ENCODE measurements around the gene GNAL.

DNA sequence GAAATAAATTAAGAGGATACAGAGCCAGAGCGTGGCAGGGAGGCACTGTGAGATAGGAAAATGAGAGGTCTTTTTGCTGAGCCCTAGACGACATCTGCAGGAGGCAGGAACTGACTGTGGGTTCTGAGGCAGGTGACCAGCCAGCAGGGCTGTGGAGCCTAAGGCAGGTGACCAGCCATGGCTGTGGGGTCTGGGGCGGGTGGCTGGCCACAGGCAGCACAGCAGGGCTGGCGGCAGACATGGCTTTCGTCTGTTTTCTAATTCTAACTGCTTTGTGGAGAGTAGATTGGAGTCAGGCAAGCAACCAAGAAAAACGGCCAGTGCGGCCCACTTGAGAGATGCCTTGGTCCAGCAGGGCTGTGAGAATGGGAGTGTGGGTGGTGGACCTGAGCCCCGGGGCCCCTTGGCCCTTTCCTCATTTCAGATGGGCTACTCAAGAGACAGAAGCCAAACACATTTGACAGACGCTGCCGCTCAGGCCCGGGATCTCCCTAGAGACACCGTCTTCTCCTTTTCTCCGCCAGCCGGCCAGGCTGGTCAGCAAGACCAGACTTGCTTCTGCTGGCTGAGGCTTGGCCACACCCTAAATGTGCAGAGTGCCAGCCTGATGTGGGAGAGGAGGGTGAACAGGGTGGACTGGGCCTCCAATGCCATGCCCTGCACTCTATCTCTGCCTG, 19.7 kb upstream of the GNAL start:
- TF ChIP-seq POLR2AphosphoS5 (IDR thresholded peaks at IDR 0.05; ENCODE audit: low read depth) (no peak), CTCF (conservative IDR thresholded peaks at IDR 0.05; ENCODE audit: low read depth in 2 of 2) (no peak), EZH2 (IDR thresholded peaks at IDR 0.05; ENCODE audit: low read depth, unreplicated experiment) (no peak), EZH2phosphoT487 (IDR thresholded peaks at IDR 0.05; ENCODE audit: unreplicated experiment) (no peak), CREB1 (CRISPR knock-in tag; IDR thresholded peaks at IDR 0.05; ENCODE audit: low read depth) (no peak), REST (IDR thresholded peaks at IDR 0.05; ENCODE audit: unreplicated experiment) (no peak), ZNF114 (CRISPR knock-in tag; IDR thresholded peaks at IDR 0.05) (no peak), STAT1 (IDR thresholded peaks at IDR 0.05; ENCODE audit: unreplicated experiment) (no peak), JUNB (IDR thresholded peaks at IDR 0.05; ENCODE audit: unreplicated experiment) (no peak), ZNF462 (CRISPR knock-in tag; IDR thresholded peaks at IDR 0.05) (no peak)
- TF ChIP-seq, protein P1, sequence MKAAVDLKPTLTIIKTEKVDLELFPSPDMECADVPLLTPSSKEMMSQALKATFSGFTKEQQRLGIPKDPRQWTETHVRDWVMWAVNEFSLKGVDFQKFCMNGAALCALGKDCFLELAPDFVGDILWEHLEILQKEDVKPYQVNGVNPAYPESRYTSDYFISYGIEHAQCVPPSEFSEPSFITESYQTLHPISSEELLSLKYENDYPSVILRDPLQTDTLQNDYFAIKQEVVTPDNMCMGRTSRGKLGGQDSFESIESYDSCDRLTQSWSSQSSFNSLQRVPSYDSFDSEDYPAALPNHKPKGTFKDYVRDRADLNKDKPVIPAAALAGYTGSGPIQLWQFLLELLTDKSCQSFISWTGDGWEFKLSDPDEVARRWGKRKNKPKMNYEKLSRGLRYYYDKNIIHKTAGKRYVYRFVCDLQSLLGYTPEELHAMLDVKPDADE (IDR thresholded peaks at IDR 0.05), result no peak

Measured in GM23338 (cell line).